OCI-LY1 (cell line): ENCODE results near the gene BCR.

Source experiments
- H2AFZ ChIP-seq: fragments of 200-600 bp; sonication (generic), shearing (Covaris generic); 2 replicates; pipeline ENCODE4 v1.6.0; 2014; ENCODE audit warnings: antibody characterized with exemption, mild to moderate bottlenecking, low read length
- H3F3A ChIP-seq: fragments of 200-600 bp; sonication (generic), shearing (Covaris generic); 2 replicates; pipeline ENCODE4 v1.6.0; 2014; ENCODE audit warnings: mild to moderate bottlenecking, antibody characterized with exemption, low read length, moderate library complexity; ENCODE audit not compliant: insufficient read depth
- H3K27ac ChIP-seq: fragments of 200-600 bp; sonication (generic); 2 replicates; pipeline ENCODE4 v1.5.1; 2014; ENCODE audit warnings: low read length, mixed run types, mild to moderate bottlenecking, low read depth; ENCODE audit not compliant: poor library complexity, severe bottlenecking
- H3K27me3 ChIP-seq: fragments of 200-600 bp; sonication (generic); 2 replicates; pipeline ENCODE4 v1.6.0; 2014; ENCODE audit warnings: antibody characterized with exemption, mild to moderate bottlenecking, low read length, moderate library complexity; ENCODE audit not compliant: insufficient read depth
- H3K36me3 ChIP-seq: fragments of 200-600 bp; sonication (generic); 2 replicates; pipeline ENCODE4 v1.6.1; 2014; ENCODE audit warnings: mild to moderate bottlenecking, antibody characterized with exemption, low read length, moderate library complexity, mixed read lengths; ENCODE audit not compliant: insufficient read depth
- H3K4me1 ChIP-seq: fragments of 200-600 bp; sonication (generic); 2 replicates; pipeline ENCODE4 v1.5.1; 2014; ENCODE audit warnings: mild to moderate bottlenecking, low read length, moderate library complexity; ENCODE audit not compliant: insufficient read depth, severe bottlenecking
- H3K4me2 ChIP-seq: fragments of 200-600 bp; sonication (generic), shearing (Covaris generic); 2 replicates; pipeline ENCODE4 v1.6.1; 2014; ENCODE audit warnings: low read length
- H3K4me3 ChIP-seq: fragments of 200-600 bp; sonication (generic); 2 replicates; pipeline ENCODE4 v1.5.1; 2014; ENCODE audit warnings: low read length, low read depth, mild to moderate bottlenecking, mixed read lengths; ENCODE audit not compliant: poor library complexity, severe bottlenecking
- H3K79me2 ChIP-seq: fragments of 200-600 bp; shearing (Covaris generic); 2 replicates; pipeline ENCODE4 v1.6.1; 2016; ENCODE audit warnings: mixed run types, low read length, mixed read lengths; ENCODE audit not compliant: insufficient read depth
- H3K9ac ChIP-seq: fragments of 200-600 bp; sonication (generic), shearing (Covaris generic); 2 replicates; pipeline ENCODE4 v1.6.1; 2014; ENCODE audit warnings: mild to moderate bottlenecking, low read length, mixed read lengths
- H3K9me2 ChIP-seq: fragments of 200-600 bp; sonication (generic), shearing (Covaris generic); 2 replicates; pipeline ENCODE4 v1.6.1; 2014; ENCODE audit warnings: low read depth, mild to moderate bottlenecking, low read length, mixed read lengths
- H3K9me3 ChIP-seq: fragments of 200-600 bp; shearing (Covaris generic); 2 replicates; pipeline ENCODE4 v1.6.1; 2014; ENCODE audit warnings: low read length, mixed read lengths
- H4K20me1 ChIP-seq: fragments of 200-600 bp; sonication (generic), shearing (Covaris generic); 2 replicates; pipeline ENCODE4 v1.6.0; 2016; ENCODE audit warnings: mild to moderate bottlenecking, low read length; ENCODE audit not compliant: insufficient read depth
- EZH2 ChIP-seq: fragments of 200-600 bp; sonication (generic), shearing (Covaris generic); IDR thresholded peaks from 2 replicates; pipeline ENCODE4 v1.8.0; 2017; ENCODE audit warnings: borderline replicate concordance, mixed run types, mild to moderate bottlenecking, antibody characterized with exemption, low read length, moderate library complexity, mixed read lengths
- TF ChIP-seq, protein P1 (sequence below): fragments of 200-600 bp; sonication (generic), shearing (Covaris generic); IDR thresholded peaks from 2 replicates; pipeline ENCODE4 v1.5.1; 2017; ENCODE audit warnings: mild to moderate bottlenecking, antibody characterized with exemption, low read length, moderate library complexity, mixed read lengths

BCR gene

GRCh38 chr22:23224846-23225245, 44.5 kb downstream of the BCR start:
- no peak overlapping the region for H3K4me2 ChIP-seq
- H3K79me2 ChIP-seq: peaks cover 95% of the 10 kb centered on the region
- H3K9ac ChIP-seq: no peak overlapping the region
- H3K27me3 ChIP-seq: no peaks in the 10 kb centered on the region
- TF ChIP-seq EZH2: no peak
- TF ChIP-seq, protein P1, sequence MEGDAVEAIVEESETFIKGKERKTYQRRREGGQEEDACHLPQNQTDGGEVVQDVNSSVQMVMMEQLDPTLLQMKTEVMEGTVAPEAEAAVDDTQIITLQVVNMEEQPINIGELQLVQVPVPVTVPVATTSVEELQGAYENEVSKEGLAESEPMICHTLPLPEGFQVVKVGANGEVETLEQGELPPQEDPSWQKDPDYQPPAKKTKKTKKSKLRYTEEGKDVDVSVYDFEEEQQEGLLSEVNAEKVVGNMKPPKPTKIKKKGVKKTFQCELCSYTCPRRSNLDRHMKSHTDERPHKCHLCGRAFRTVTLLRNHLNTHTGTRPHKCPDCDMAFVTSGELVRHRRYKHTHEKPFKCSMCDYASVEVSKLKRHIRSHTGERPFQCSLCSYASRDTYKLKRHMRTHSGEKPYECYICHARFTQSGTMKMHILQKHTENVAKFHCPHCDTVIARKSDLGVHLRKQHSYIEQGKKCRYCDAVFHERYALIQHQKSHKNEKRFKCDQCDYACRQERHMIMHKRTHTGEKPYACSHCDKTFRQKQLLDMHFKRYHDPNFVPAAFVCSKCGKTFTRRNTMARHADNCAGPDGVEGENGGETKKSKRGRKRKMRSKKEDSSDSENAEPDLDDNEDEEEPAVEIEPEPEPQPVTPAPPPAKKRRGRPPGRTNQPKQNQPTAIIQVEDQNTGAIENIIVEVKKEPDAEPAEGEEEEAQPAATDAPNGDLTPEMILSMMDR: no peak
- no peak overlapping the region for H2AFZ ChIP-seq
- H3K4me1 ChIP-seq: peaks cover 25% of the 10 kb centered on the region
- no peak overlapping the region for H3K27ac ChIP-seq
- H3K9me3 ChIP-seq: peaks cover 18% of the 10 kb centered on the region
- H3K9me2 ChIP-seq: no peaks in the 10 kb centered on the region
- no peak overlapping the region for H3K4me3 ChIP-seq
- no peaks in the 10 kb centered on the region for H3F3A ChIP-seq
- peaks cover 77% of the 10 kb centered on the region for H3K36me3 ChIP-seq
- no peaks in the 10 kb centered on the region for H4K20me1 ChIP-seq

- no peaks in the 10 kb centered on the region for H3K9me2 ChIP-seq
- TF ChIP-seq EZH2: no peak
- TF ChIP-seq, protein P1: no peak
- H3K36me3 ChIP-seq: peaks cover 78% of the 10 kb centered on the region
- no peak overlapping the region for H3K4me3 ChIP-seq
- peaks cover 18% of the 10 kb centered on the region for H3K9me3 ChIP-seq
- H3K9ac ChIP-seq: no peak overlapping the region
- H3K4me2 ChIP-seq: no peak overlapping the region
- H4K20me1 ChIP-seq: no peaks in the 10 kb centered on the region
- peaks cover 95% of the 10 kb centered on the region for H3K79me2 ChIP-seq
- H3K27ac ChIP-seq: no peak overlapping the region
- no peak overlapping the region for H2AFZ ChIP-seq
- no peaks in the 10 kb centered on the region for H3F3A ChIP-seq
- peaks cover 20% of the 10 kb centered on the region for H3K4me1 ChIP-seq
- no peaks in the 10 kb centered on the region for H3K27me3 ChIP-seq
Measured at GRCh38 chr22:23225337-23225723, 45.0 kb downstream of the BCR start.

GRCh38 chr22:23225724-23226496, 45.6 kb downstream of the BCR start:
- H3K79me2 ChIP-seq: peaks cover 95% of the 10 kb centered on the region
- H3K9ac ChIP-seq: no peak overlapping the region
- no peaks in the 10 kb centered on the region for H3K9me2 ChIP-seq
- no peaks in the 10 kb centered on the region for H4K20me1 ChIP-seq
- TF ChIP-seq EZH2: no peak
- TF ChIP-seq, protein P1: no peak
- peaks cover 18% of the 10 kb centered on the region for H3K4me1 ChIP-seq
- no peaks in the 10 kb centered on the region for H3F3A ChIP-seq
- H3K27ac ChIP-seq: no peak overlapping the region
- no peak overlapping the region for H2AFZ ChIP-seq
- H3K27me3 ChIP-seq: no peaks in the 10 kb centered on the region
- H3K36me3 ChIP-seq: peaks cover 81% of the 10 kb centered on the region
- no peak overlapping the region for H3K4me3 ChIP-seq
- H3K4me2 ChIP-seq: no peak overlapping the region
- H3K9me3 ChIP-seq: peaks cover 18% of the 10 kb centered on the region
